ENCODE measurements around the gene ZNF213.
"Not testable (repeated sequence)": the region's sequence is repeated elsewhere in the genome, so short reads cannot be mapped to it uniquely, and the experiment has no call there.

The ZNF213 gene

GRCh38 chr16:3123986-3124886 is 10.6 kb upstream of the ZNF213 start:
- Histone ChIP-seq H3K9ac (ENCODE audit: low read length) (no peak overlapping the region), H3K4me1 (ENCODE audit: control insufficient read depth, insufficient read depth, low read length) (peaks cover 5% of the 10 kb centered on the region), H3K36me3 (ENCODE audit: control insufficient read depth, insufficient read depth, low read length) (no peaks in the 10 kb centered on the region), H3K27me3 (ENCODE audit: control insufficient read depth, insufficient read depth, low read length) (no peaks in the 10 kb centered on the region), H3K27ac (ENCODE audit: low read depth, low read length) (peak overlapping the region; percentile 30), H3K4me3 (ENCODE audit: low read length) (peak overlapping the region; percentile 95)

DNA sequence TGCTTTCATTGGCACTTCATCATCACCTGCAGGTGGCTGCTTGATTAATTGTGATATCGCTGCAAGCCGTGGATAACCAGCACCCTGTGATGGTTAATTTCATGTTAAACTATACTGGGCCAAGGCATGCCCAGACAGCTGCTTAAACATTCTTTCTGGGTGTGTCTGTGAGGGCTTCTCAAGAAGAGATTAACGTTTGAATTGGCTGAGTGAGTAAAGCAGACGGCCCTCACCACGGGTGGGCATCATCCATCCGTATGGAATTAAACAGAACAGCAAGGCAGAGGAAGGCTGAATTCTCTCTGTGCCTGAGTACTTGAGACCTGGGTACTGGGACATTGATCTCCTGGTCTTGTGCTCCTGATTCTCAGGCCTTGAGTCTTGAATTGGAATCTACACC is 7.1 kb upstream of the ZNF213 start:
- no peak overlapping the region for H3K4me3 ChIP-seq (ENCODE audit: low read length)
- H3K27me3 ChIP-seq (ENCODE audit: control insufficient read depth, insufficient read depth, low read length): no peaks in the 10 kb centered on the region
- H3K4me1 ChIP-seq (ENCODE audit: control insufficient read depth, insufficient read depth, low read length): peaks cover 10% of the 10 kb centered on the region
- peaks cover 3% of the 10 kb centered on the region for H3K36me3 ChIP-seq (ENCODE audit: control insufficient read depth, insufficient read depth, low read length)
- no peak overlapping the region for H3K9ac ChIP-seq (ENCODE audit: low read length)
- H3K27ac ChIP-seq (ENCODE audit: low read depth, low read length): no peak overlapping the region

DNA sequence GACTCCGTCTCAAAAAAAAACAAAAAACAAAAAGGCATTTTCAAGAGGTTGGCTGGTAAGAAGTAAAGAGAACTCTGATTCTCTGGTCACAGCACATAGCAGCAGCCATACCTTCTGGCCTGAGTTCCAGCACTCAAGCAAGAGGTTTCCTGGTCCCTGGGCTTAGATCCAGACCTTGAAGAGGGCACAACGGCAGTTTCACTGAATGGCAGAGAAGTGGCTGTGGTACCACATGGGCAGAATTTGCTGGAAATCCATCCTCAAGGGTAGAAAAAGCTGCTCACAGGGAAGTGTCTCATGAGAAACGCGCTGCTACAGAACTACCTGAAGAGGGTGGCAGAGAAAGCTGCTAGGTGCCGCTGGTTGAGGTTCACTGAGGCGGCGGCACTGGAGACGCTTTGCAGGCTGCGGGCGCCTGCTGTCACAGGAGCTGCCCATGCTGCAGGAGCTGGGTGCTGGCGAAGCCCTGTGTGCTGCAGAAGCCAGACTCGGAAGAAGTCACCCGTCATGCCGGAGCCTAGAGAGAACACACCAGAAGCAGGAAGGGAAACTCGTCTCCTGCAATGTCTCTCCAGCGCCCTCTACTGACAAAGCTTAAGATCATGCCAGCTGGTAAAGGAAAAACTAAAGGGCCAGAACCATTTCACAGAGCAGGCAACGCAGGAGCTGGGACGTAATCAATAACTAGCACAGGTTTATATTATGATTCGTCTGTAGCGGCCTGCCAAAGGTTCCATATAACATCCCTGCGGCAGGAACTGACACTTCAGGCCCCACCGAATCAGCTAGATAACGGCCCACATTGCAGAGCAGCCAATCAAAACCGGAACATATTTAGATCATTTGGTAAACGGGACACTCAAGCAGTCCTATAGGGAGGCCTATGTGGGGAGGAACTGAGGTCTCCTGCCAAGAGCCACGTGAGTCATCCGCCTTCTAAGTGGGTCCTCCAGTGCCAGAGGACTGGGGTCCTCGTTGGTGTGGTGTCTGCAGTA is 5.4 kb upstream of the ZNF213 start:
- Histone ChIP-seq H3K27me3 (ENCODE audit: control insufficient read depth, insufficient read depth, low read length) (no peaks in the 10 kb centered on the region), H3K36me3 (ENCODE audit: control insufficient read depth, insufficient read depth, low read length) (peaks cover 3% of the 10 kb centered on the region), H3K4me1 (ENCODE audit: control insufficient read depth, insufficient read depth, low read length) (peaks cover 7% of the 10 kb centered on the region), H3K4me3 (ENCODE audit: low read length) (peak overlapping the region; percentile 62), H3K9ac (ENCODE audit: low read length) (peak overlapping the region; percentile 2), H3K27ac (ENCODE audit: low read depth, low read length) (peak overlapping the region; percentile 25)

GRCh38 chr16:3131755-3132377 is 3.0 kb upstream of the ZNF213 start:
- H3K4me1 ChIP-seq (ENCODE audit: control insufficient read depth, insufficient read depth, low read length): peaks cover 11% of the 10 kb centered on the region
- H3K27me3 ChIP-seq (ENCODE audit: control insufficient read depth, insufficient read depth, low read length): no peaks in the 10 kb centered on the region
- H3K36me3 ChIP-seq (ENCODE audit: control insufficient read depth, insufficient read depth, low read length): peaks cover 3% of the 10 kb centered on the region
- H3K27ac ChIP-seq (ENCODE audit: low read depth, low read length): no peak overlapping the region
- no peak overlapping the region for H3K4me3 ChIP-seq (ENCODE audit: low read length)
- H3K9ac ChIP-seq (ENCODE audit: low read length): no peak overlapping the region

DNA sequence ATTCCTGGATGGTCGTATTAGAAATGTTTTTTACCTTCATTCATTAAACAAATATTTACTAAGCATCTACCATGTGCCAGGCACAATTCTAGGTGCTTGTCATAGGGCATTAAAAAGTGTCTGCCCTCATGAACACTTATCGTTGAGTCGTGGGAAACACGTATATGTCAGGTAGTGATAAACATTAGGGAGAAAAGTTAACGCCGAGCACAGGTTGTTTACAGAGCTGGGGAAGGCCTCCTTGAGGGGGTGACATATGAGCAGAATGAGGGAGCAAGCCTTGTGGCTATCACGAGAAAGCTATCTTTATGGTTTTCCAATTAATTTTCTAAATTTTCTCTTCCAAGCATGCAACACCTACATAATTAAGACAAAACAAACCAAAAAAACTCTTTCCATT is 985 bp upstream of the ZNF213 start:
- H3K4me3 ChIP-seq (ENCODE audit: low read length): peak overlapping the region; percentile 93
- H3K4me1 ChIP-seq (ENCODE audit: control insufficient read depth, insufficient read depth, low read length): peaks cover 11% of the 10 kb centered on the region
- peak overlapping the region; percentile 82 for H3K9ac ChIP-seq (ENCODE audit: low read length)
- peak overlapping the region; percentile 92 for H3K27ac ChIP-seq (ENCODE audit: low read depth, low read length)
- H3K27me3 ChIP-seq (ENCODE audit: control insufficient read depth, insufficient read depth, low read length): no peaks in the 10 kb centered on the region
- peaks cover 3% of the 10 kb centered on the region for H3K36me3 ChIP-seq (ENCODE audit: control insufficient read depth, insufficient read depth, low read length)

DNA sequence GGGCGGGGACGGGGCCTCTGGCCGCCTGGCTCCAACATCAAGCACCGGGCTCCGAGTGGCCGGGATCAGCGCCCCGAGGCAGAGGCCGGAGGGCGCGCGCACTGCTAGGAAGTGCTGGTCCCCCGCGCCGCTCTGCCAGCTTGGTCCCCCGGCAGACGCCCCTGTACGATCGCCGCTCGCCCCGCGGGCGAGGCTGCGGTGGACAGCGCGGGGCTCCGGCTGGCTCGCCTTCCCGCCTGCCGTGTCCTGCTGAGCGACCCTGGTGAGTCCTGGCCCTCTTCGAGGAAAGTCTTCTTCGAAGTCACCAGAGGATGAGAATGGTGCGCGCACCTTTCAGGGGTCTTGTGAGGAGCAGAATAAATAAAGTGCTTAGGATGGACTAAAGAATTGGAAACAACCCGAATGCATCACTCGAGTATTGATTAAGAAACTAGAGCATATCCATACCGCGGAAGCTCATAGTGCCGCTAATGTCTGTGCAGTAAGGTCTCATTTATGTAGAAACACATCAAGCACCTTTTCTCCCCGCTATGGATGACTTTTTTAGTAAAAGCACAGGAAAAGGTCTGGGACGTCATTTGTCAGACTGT is 392 bp downstream of the ZNF213 start:
- Histone ChIP-seq H3K27me3 (ENCODE audit: control insufficient read depth, insufficient read depth, low read length) (no peaks in the 10 kb centered on the region), H3K4me1 (ENCODE audit: control insufficient read depth, insufficient read depth, low read length) (peaks cover 7% of the 10 kb centered on the region)

GRCh38 chr16:3137267-3137666 is 2.4 kb downstream of the ZNF213 start:
- no peak overlapping the region for H3K4me3 ChIP-seq (ENCODE audit: low read length)
- H3K27ac ChIP-seq (ENCODE audit: low read depth, low read length): no peak overlapping the region
- no peak overlapping the region for H3K9ac ChIP-seq (ENCODE audit: low read length)
- H3K36me3 ChIP-seq (ENCODE audit: control insufficient read depth, insufficient read depth, low read length): peaks cover 7% of the 10 kb centered on the region
- H3K27me3 ChIP-seq (ENCODE audit: control insufficient read depth, insufficient read depth, low read length): no peaks in the 10 kb centered on the region
- peaks cover 7% of the 10 kb centered on the region for H3K4me1 ChIP-seq (ENCODE audit: control insufficient read depth, insufficient read depth, low read length)

More for the DNA sequence above, 392 bp downstream of the ZNF213 start:
- Histone ChIP-seq H3K36me3 (ENCODE audit: control insufficient read depth, insufficient read depth, low read length) (peaks cover 3% of the 10 kb centered on the region), H3K4me3 (ENCODE audit: low read length) (peak overlapping the region; percentile 92), H3K9ac (ENCODE audit: low read length) (peak overlapping the region; percentile 84), H3K27ac (ENCODE audit: low read depth, low read length) (peak overlapping the region; percentile 86)

DNA sequence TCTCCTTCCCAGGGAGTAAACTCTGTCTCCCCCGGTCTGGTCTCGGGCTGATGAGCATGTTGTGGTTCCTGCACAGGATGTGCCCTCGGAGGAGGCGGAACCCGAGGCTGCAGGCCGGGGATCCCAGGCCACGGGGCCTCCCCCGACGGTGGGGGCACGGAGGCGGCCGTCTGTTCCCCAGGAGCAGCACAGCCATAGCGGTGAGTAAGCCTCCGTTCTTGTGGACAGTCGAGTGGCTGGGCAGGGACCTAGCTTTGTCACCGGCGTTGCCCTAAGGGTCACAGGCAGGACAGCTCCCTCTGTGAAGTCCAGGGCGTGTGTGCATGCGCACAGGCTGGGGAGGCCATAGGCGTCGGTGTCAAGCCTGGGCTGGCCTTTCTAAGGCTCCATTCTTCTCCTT is 3.5 kb downstream of the ZNF213 start:
- peaks cover 11% of the 10 kb centered on the region for H3K36me3 ChIP-seq (ENCODE audit: control insufficient read depth, insufficient read depth, low read length)

GRCh38 chr16:3138823-3139426 is 4.1 kb downstream of the ZNF213 start:
- H3K36me3 ChIP-seq (ENCODE audit: control insufficient read depth, insufficient read depth, low read length): peaks cover 11% of the 10 kb centered on the region
- no peak overlapping the region for H3K9ac ChIP-seq (ENCODE audit: low read length)
- H3K4me1 ChIP-seq (ENCODE audit: control insufficient read depth, insufficient read depth, low read length): peaks cover 7% of the 10 kb centered on the region
- H3K4me3 ChIP-seq (ENCODE audit: low read length): no peak overlapping the region
- H3K27me3 ChIP-seq (ENCODE audit: control insufficient read depth, insufficient read depth, low read length): no peaks in the 10 kb centered on the region
- no peak overlapping the region for H3K27ac ChIP-seq (ENCODE audit: low read depth, low read length)

More for the DNA sequence above, 3.5 kb downstream of the ZNF213 start:
- Histone ChIP-seq H3K9ac (ENCODE audit: low read length) (no peak overlapping the region), H3K4me3 (ENCODE audit: low read length) (no peak overlapping the region), H3K27ac (ENCODE audit: low read depth, low read length) (no peak overlapping the region), H3K27me3 (ENCODE audit: control insufficient read depth, insufficient read depth, low read length) (no peaks in the 10 kb centered on the region), H3K4me1 (ENCODE audit: control insufficient read depth, insufficient read depth, low read length) (peaks cover 7% of the 10 kb centered on the region)

DNA sequence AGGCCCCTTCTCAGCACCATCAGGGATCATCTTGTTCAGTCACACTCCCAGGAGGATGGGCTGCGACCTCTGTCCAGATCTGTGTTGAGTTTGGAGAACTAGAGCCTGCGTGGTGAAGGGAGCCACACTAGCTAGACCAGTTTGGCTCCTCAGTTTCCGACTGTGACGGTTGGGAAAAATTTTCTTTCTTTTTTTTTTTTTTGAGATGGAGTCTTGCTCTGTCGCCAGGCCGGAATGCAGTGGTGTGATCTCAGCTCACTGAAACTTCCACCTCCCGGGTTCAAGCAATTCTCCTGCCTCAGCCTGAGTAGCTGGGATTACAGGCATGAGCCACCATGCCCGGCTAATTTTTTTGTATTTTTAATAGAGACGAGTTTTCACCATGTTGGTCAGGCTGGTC is 4.7 kb downstream of the ZNF213 start:
- H3K9ac ChIP-seq (ENCODE audit: low read length); H3K4me1 ChIP-seq (ENCODE audit: control insufficient read depth, insufficient read depth, low read length); H3K27me3 ChIP-seq (ENCODE audit: control insufficient read depth, insufficient read depth, low read length); H3K27ac ChIP-seq (ENCODE audit: low read depth, low read length); H3K4me3 ChIP-seq (ENCODE audit: low read length): not testable (repeated sequence)
- peaks cover 11% of the 10 kb centered on the region for H3K36me3 ChIP-seq (ENCODE audit: control insufficient read depth, insufficient read depth, low read length)

- peaks cover 2% of the 10 kb centered on the region for H3K4me1 ChIP-seq (ENCODE audit: control insufficient read depth, insufficient read depth, low read length)
- H3K4me3 ChIP-seq (ENCODE audit: low read length): no peak overlapping the region
- peaks cover 11% of the 10 kb centered on the region for H3K36me3 ChIP-seq (ENCODE audit: control insufficient read depth, insufficient read depth, low read length)
- H3K27me3 ChIP-seq (ENCODE audit: control insufficient read depth, insufficient read depth, low read length): no peaks in the 10 kb centered on the region
- H3K9ac ChIP-seq (ENCODE audit: low read length): no peak overlapping the region
- no peak overlapping the region for H3K27ac ChIP-seq (ENCODE audit: low read depth, low read length)
Observed at GRCh38 chr16:3140603-3141427, 6.0 kb downstream of the ZNF213 start.
